Gastrocnemius medialis (tissue), 4 donors: ENCODE measurements around the gene MZB1.

Experiments used
- POLR2A ChIP-seq, 2 donors: fragments of 450-650 bp; IDR thresholded peaks; one replicate each; pipeline ENCODE4 v1.6.1; 2017; ENCODE audit warnings: antibody characterized with exemption in 2 of 2, mild to moderate bottlenecking in 2 of 2, moderate library complexity in 2 of 2
- TF ChIP-seq, protein P1 (sequence below), 5 experiments: fragments of 450-650 bp in 3 of 5; fragments of 200-600 bp in 2 of 5; sonication (generic) in 2 of 5; IDR thresholded peaks in 4 of 5; conservative IDR thresholded peaks in 1 of 5; 1 replicate in 4 of 5; 2 replicates in 1 of 5; pipeline ENCODE4 v1.5.1; 2016 to 2019; ENCODE audit warnings: antibody characterized with exemption in 5 of 5, mild to moderate bottlenecking in 3 of 5, moderate library complexity in 3 of 5

GRCh38 chr5:139358064-139358463, 31.6 kb downstream of the MZB1 start:
- TF ChIP-seq, protein P1, sequence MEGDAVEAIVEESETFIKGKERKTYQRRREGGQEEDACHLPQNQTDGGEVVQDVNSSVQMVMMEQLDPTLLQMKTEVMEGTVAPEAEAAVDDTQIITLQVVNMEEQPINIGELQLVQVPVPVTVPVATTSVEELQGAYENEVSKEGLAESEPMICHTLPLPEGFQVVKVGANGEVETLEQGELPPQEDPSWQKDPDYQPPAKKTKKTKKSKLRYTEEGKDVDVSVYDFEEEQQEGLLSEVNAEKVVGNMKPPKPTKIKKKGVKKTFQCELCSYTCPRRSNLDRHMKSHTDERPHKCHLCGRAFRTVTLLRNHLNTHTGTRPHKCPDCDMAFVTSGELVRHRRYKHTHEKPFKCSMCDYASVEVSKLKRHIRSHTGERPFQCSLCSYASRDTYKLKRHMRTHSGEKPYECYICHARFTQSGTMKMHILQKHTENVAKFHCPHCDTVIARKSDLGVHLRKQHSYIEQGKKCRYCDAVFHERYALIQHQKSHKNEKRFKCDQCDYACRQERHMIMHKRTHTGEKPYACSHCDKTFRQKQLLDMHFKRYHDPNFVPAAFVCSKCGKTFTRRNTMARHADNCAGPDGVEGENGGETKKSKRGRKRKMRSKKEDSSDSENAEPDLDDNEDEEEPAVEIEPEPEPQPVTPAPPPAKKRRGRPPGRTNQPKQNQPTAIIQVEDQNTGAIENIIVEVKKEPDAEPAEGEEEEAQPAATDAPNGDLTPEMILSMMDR (IDR thresholded peaks at IDR 0.05 in 4 of 5, conservative IDR thresholded peaks at IDR 0.05 in 1 of 5): no peak
- TF ChIP-seq POLR2A (IDR thresholded peaks at IDR 0.05): no peak
